ENCODE results near the gene CNDP2.

DNA sequence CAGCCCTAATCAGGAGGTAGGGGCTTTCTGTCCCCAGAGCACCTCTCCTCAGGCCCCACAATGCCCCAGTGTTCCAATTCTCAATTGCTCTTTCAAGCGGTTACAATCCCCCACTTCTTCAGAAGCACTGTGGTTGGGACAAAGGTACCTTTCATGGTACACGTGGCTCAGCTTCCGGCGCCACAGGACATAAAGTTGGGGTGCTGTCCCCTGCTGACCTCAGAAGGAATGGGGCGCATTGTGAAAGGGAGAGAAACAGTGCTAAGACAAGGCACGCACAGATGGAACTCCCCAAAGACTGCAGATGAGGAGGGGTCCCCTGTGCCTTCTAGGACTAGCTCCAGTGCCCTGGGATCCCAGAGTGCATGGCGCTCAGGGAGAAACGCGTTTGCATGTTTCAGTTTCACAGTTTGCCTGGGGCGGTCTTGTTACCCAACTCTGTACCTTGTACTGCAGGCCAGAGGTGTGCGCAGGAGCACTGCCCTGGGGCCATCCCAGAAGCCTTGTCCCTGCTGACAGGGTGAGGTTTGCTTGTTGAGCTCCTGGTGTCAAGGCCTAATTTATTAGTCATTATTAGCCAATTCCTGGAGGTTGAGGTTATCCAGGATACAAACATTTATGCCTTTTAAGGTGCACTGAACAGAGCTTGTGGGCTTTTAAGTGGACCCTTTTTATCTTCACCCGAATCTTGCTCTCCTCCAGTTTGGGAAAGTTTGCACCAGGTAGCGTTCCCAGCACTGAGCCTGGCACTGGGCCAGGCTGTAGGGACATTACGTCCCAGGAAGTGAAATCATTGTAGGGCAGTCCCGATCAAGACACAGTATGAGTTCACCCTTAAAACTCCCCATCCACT lies 45.8 kb downstream of the CNDP2 start:
- no peak for TF ChIP-seq CTCF (IDR thresholded peaks at IDR 0.05)
- no peak for TF ChIP-seq POLR2A (IDR thresholded peaks at IDR 0.05)
